ENCODE measurements around the gene NUTM1. TPM values are rescaled to one million over a fixed set of nuclear protein-coding genes. Genes with fewer than 3 reads are reported as not detected.
A peak's percentile ranks its signal among the peaks of the same experiment; 100 is the strongest.

NUTM1 gene
- total and polyA plus RNA-seq, 2 of the 13 experiments (the other 11 are each of a cell fraction or from before 2014, with no cell fraction given) = not detected

- TF ChIP-seq ZBTB40 (IDR thresholded peaks at IDR 0.05) (no peak), ZBTB40 (CRISPR knock-in tag; IDR thresholded peaks at IDR 0.05) (peak; percentile 39; the same call in 1 of the 2 replicates), HNRNPK (IDR thresholded peaks at IDR 0.05; ENCODE audit: low read depth, low read length, poor library complexity, severe bottlenecking) (no peak), MYPOP (CRISPR knock-in tag; IDR thresholded peaks at IDR 0.05) (peak; percentile 87; the same call in 1 of the 2 replicates), MLXIP (CRISPR knock-in tag; IDR thresholded peaks at IDR 0.05; ENCODE audit: borderline replicate concordance) (no peak), CENPBD1 (CRISPR knock-in tag; IDR thresholded peaks at IDR 0.05; ENCODE audit: borderline replicate concordance, low read depth) (no peak), RXRA (CRISPR knock-in tag; IDR thresholded peaks at IDR 0.05) (peak; percentile 66), ZNF639 (CRISPR knock-in tag; conservative IDR thresholded peaks at IDR 0.05) (no peak), FOXM1 (CRISPR knock-in tag; IDR thresholded peaks at IDR 0.05) (no peak), NBN (conservative IDR thresholded peaks at IDR 0.05) (no peak), NKX3-1 (CRISPR knock-in tag; IDR thresholded peaks at IDR 0.05) (no peak), TARDBP (CRISPR knock-in tag; IDR thresholded peaks at IDR 0.05) (peak; percentile 35; the same call in 1 of the 2 replicates)
These were observed 24.3 kb downstream of the NUTM1 start, which contains the start of gene LPCAT4 (continued) for GRCh38 chr15:34367101-34368081.
